Effector CD4-positive, alpha-beta T cell (primary cell): ENCODE measurements around the gene MBD6.
"Not testable (repeated sequence)": the region's sequence is repeated elsewhere in the genome, so short reads cannot be mapped to it uniquely, and the experiment has no call there.

ENCODE experiments used
- DNase-seq: peaks from one replicate; pipeline ENCODE4 v3.0.0-alpha.2; 2020

Gene MBD6

GRCh38 chr12:57490126-57490525, 32.5 kb upstream of the MBD6 start:
- no peak for DNase-seq

DNA sequence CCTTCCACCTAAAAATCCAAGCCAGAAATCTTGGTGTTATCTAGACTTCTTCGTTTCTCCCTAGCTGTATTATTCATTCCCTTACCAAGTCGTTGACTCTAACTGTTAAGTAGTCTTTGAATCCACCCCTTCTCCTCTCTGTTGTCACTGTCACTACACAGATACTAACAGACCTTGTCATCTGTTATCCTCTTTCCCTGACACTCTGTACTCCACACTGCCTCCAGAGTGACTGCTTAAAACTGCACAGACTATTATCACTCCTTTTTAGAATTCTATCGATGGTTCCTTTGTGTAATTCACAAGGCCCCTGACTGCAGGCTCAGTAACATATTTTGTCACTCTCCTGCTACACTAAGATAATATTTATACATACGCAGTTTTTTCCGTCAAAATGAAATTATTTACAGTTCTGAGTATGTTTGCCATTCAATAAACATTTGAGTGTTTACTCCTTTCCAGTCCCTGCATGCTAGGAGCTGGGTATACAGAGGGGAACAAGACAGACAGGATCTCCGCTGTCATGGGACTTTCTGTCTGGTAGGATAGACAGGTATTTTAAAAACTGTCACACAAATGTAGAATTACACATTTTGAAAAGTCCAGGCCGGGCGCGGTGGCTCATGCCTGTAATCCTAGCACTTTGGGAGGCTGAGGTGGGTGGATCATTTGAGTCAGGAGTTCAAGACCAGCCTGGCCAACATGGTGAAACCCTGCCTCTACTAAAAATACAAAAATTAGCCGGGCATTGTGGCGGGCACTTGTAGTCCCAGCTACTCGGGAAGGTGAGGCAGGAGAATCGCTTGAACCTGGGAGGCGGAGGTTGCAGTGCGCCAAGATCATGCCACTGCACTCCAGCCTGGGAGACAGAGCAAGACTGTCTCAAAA, 31.0 kb upstream of the MBD6 start:
- no peak for DNase-seq

GRCh38 chr12:57495051-57495701, 27.4 kb upstream of the MBD6 start:
- not testable (repeated sequence) for DNase-seq

- no peak for DNase-seq
Measured at GRCh38 chr12:57496822-57497221, 25.8 kb upstream of the MBD6 start.

- DNase-seq = no peak
Measured at GRCh38 chr12:57497223-57498131, 25.1 kb upstream of the MBD6 start.

DNA sequence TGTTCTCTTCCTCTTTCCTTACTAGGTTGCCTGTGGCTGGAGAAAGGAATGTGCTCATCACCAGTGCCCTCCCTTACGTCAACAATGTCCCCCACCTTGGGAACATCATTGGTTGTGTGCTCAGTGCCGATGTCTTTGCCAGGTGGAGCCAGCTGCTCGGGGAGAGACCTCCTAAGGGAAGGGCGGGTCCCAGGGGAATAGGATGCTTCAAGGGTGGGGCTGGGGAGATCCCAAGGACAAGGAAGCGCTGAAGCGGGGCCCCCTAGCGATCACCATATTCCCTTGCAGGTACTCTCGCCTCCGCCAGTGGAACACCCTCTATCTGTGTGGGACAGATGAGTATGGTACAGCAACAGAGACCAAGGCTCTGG, 24.5 kb upstream of the MBD6 start:
- DNase-seq = no peak

DNA sequence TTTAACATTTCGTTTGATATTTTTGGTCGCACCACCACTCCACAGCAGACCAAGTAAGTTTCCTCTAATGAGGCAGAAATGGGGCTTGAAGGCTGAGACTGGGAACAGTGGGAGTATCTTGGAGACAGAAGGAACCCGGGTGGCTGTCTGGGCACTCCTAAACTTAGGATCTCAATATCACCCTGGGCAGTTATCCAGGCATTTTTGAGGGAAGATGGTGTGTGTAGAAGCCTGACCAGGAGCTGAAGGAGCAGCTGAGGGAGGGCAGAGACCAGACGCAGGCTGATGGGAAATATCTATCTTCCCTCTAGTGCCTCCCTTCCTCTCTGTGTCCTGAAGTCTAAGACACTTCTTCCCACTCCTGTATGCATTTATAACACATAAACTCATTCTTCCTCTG, 24.1 kb upstream of the MBD6 start:
- no peak for DNase-seq

- DNase-seq = no peak
Measured at GRCh38 chr12:57500213-57500612, 22.4 kb upstream of the MBD6 start.

DNA sequence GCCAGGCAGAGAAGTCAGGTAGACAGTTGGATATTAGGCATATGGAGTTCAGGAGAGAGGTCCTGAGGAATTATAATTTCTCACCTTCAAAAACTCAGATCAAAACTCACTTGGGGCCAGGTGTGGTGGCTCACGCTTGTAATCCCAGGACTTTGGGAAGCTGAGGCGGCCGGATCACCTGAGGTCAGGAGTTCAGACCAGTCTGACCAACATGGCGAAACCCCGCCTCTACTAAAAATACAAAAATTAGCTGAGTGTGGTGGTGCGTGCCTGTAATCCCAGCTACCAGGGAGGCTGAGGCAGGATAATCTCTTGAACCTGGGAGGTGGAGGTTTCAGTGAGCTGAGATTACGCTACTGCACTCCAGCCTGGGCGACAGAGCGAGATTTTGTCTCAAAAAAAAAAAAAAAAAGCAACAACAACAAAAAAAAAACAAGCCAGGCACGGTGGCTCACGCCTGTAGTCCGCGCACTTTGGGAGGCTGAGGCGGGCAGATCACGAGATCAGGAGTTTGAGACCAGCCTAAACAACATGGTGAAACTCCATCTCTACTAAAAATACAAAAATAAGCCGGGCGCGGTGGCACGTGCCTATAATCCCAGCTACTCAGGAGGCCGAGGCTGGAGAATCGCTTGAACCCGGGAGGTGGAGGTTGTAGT, 20.2 kb upstream of the MBD6 start:
- DNase-seq = not testable (repeated sequence)

DNA sequence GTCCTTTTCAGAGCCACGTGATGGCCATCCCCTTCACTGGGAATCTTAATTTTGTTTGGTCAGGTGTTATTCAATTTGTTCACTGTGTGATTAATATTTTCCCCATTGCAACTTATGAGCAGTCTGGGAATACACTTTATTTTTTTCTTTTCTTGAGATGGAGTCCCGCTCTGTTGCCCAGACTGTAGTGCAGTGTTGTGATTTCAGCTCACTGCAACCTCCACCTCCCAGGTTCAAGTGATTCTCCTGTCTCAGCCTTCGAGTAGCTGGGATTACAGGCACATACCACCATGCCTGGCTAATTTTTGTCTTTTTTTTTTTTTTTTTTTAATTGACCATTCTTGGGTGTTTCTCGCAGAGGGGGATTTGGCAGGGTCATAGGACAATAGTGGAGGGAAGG, 16.1 kb upstream of the MBD6 start:
- not testable (repeated sequence) for DNase-seq

GRCh38 chr12:57507796-57508195, 14.8 kb upstream of the MBD6 start:
- DNase-seq = not testable (repeated sequence)

GRCh38 chr12:57511161-57511560, 11.5 kb upstream of the MBD6 start:
- DNase-seq = no peak

DNA sequence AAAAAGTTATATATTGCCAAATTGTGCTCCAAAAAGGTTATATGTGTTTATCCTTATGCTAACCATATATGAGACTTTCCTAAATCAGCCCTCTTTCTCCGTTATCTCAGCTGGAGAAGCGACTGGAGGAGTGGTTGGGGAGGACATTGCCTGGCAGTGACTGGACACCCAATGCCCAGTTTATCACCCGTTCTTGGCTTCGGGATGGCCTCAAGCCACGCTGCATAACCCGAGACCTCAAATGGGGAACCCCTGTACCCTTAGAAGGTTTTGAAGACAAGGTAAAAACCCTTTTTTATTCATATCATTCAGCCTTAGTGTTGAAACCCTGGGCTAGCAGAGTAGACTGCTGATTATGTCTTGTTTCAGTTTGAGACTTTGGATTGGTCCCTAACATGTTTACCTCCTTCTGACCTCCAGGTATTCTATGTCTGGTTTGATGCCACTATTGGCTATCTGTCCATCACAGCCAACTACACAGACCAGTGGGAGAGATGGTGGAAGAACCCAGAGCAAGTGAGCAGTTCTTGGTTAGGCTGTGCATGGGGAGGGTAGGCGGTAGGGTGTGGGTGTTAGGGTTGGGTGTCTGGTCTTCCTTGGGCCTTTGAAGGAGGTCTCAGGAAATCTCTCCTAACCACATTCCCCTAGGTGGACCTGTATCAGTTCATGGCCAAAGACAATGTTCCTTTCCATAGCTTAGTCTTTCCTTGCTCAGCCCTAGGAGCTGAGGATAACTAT, 10.9 kb upstream of the MBD6 start:
- no peak for DNase-seq

DNA sequence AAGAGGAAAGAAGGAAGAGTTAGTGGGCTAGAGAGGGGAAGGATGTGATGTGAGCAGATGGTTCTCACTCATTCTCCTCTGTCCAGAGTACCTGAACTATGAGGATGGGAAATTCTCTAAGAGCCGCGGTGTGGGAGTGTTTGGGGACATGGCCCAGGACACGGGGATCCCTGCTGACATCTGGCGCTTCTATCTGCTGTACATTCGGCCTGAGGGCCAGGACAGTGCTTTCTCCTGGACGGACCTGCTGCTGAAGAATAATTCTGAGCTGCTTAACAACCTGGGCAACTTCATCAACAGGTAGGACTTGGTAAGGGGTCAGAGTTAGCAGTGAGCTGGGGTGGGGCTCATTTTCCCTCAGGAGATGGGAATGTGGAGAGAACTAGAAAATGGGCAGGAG, 10.0 kb upstream of the MBD6 start:
- no peak for DNase-seq

DNA sequence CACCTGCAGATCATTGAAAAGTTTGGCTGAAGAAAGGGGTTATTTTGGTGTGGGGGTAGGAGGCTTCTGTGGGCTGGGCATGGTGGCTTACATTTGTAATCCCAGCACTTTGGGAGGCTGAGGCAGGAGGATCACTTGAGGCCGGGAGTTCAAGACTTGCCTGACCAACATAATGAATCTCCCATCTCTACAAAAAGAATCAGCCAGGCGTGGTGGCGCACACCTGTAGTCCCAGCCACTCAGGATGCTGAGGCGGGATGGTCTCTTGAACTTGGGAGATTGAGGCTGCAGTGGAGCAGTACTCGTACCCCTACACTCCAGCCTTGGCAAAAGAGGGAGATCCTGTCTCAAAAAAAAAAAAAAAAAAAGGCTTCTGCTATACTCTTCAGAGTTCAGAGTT, 9.4 kb upstream of the MBD6 start:
- no peak for DNase-seq

DNA sequence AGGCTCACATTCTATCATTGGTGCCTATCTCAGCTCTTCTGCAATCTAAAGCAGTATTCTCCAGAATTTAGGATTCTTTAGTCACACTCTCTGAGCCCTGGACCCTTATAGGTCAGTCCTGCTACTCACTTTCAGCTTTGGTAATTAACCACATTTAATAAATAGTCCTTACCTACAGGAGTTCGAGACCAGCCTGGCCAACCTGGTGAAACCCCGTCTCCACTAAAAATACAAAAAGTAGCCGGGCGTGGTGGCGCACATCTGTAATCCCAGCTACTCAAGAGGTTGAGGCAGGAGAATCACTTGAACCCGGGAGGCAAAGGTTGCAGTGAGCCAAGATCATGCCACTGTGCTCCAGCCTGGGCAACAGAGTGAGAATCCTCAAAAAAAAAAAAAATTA, 8.9 kb upstream of the MBD6 start:
- DNase-seq = not testable (repeated sequence)

GRCh38 chr12:57514246-57514645, 8.4 kb upstream of the MBD6 start:
- not testable (repeated sequence) for DNase-seq

DNA sequence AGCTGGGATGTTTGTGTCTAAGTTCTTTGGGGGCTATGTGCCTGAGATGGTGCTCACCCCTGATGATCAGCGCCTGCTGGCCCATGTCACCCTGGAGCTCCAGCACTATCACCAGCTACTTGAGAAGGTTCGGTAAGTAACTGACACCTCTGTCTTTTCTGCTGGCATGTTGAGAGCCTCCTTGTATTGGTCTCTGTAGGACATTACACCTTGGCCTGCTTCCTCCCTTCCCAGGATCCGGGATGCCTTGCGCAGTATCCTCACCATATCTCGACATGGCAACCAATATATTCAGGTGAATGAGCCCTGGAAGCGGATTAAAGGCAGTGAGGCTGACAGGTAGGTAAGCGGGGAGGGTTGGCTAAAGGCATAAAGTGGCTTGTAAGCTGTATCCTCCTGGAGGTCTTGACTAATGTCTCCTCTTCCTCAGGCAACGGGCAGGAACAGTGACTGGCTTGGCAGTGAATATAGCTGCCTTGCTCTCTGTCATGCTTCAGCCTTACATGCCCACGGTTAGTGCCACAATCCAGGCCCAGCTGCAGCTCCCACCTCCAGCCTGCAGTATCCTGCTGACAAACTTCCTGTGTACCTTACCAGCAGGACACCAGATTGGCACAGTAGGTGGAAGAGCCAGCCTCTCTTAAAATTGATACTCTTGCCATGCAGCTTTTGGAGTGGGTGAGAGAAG, 7.8 kb upstream of the MBD6 start:
- no peak for DNase-seq

GRCh38 chr12:57515408-57515933, 7.2 kb upstream of the MBD6 start:
- no peak for DNase-seq

DNA sequence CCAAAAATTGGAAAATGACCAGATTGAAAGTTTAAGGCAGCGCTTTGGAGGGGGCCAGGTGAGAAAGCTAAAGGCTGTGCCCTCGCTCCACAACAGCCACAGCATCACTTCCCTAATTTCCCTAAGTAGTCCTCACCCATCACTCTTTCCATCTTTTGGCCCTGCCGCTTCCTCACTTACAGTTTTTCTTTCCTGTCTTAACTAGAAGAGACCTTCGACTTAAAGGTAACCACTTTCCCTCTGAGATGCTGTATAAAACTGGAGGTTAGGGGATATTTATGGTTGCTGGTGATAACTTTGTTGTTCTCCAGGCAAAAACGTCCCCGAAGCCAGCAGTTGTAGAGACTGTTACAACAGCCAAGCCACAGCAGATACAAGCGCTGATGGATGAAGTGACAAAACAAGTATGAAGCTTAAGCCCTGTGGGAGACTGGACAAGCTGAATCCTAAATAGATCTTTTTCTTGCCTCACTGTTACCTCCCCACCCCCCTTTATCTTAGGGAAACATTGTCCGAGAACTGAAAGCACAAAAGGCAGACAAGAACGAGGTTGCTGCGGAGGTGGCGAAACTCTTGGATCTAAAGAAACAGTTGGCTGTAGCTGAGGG, 6.6 kb upstream of the MBD6 start:
- no peak for DNase-seq
